GM12874 (cell line): ENCODE data around the gene CNST.

Experiments used
- CTCF ChIP-seq: IDR thresholded peaks from 2 replicates; pipeline ENCODE4 v1.5.1; 2011; ENCODE audit warnings: low read depth, mild to moderate bottlenecking, control low read depth, low read length, moderate library complexity; ENCODE audit not compliant: insufficient read depth

CNST gene

GRCh38 chr1:246579818-246580217 is 13.6 kb downstream of the CNST start:
- TF ChIP-seq CTCF = no peak

- TF ChIP-seq CTCF = no peak
These were observed 14.5 kb downstream of the CNST start for GRCh38 chr1:246580497-246581370.

GRCh38 chr1:246582301-246583055 is 16.2 kb downstream of the CNST start:
- no peak for TF ChIP-seq CTCF

GRCh38 chr1:246583056-246583440 is 16.8 kb downstream of the CNST start:
- TF ChIP-seq CTCF = no peak

GRCh38 chr1:246583448-246584185 is 17.4 kb downstream of the CNST start:
- TF ChIP-seq CTCF = no peak

GRCh38 chr1:246587032-246587431 is 20.8 kb downstream of the CNST start:
- TF ChIP-seq CTCF = no peak

GRCh38 chr1:246587606-246588005 is 21.4 kb downstream of the CNST start:
- TF ChIP-seq CTCF = no peak
